GM21381 (cell line): ENCODE data around the gene CACNA2D1.

Source experiments
- ATAC-seq: cut with Tn5 transposase; IDR thresholded peaks from one replicate; pipeline ENCODE4 v1.9.1; 2021; ENCODE audit warnings: mild to moderate bottlenecking, moderate library complexity; ENCODE audit not compliant: unreplicated experiment

Gene CACNA2D1

DNA sequence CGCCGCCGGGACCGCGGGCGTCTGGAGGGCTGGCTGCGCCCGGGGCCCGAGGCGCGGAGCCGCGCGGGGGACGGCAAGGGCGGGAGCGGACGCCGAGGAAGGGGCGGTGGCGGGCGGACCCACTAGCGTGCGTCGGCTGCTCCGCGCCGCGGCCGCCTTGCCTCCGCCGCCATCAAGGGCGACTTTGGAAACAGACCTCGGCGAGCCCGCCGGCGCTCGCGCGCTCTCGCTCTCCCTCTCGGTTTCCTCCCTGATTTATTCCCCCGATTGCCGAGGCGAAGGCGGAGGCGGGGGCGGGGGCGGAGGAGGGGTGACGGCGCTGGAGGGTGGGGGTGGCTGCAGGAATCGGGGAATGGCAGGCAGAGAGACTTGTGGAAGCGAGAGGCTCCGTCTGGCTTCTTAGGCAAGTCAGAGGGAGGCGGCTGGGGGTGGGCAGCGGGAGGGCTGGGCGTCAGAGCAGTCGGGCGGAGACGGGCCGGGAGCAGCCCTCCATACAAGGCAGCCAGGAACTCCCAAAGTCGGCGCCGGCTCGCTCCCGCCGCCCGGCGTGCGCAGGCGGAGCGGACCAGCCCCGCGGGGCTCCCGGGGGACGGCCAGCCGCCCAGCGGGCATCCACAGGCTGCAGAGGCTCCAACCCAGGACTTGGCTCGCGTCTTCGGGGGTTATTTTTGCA is at the start of gene CACNA2D1:
TSS of gene CACNA2D1 (minus strand) at position 231 of the 673 bp plus-strand sequence.
- no peak for ATAC-seq

DNA sequence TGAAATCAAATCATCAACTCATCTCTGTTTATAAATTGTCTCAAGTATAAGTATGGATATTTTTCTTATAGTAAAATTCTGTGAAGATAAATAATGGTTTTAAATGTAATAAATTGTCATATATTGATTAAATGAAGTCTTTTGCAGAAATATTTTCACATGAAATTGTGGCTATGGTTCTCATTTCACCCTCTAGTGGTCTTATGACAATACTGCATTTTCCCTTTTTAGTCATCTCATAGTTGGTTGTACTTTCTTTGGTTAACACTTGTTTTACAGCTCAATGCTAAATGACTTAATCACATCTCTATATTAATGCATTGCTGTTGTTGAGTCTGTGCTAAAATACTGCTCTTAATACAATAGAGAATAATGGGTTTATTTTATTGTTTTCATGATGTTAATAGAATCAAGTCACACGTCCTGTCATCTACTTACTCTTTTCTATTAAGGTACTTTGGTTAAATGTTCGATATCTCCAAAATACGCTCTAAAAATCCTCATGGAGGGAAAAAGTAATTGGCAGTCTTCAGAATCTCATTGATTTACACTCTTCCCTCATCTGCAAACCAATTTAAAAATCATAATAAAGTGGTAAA is 38.0 kb upstream of the CACNA2D1 start:
- no peak for ATAC-seq

DNA sequence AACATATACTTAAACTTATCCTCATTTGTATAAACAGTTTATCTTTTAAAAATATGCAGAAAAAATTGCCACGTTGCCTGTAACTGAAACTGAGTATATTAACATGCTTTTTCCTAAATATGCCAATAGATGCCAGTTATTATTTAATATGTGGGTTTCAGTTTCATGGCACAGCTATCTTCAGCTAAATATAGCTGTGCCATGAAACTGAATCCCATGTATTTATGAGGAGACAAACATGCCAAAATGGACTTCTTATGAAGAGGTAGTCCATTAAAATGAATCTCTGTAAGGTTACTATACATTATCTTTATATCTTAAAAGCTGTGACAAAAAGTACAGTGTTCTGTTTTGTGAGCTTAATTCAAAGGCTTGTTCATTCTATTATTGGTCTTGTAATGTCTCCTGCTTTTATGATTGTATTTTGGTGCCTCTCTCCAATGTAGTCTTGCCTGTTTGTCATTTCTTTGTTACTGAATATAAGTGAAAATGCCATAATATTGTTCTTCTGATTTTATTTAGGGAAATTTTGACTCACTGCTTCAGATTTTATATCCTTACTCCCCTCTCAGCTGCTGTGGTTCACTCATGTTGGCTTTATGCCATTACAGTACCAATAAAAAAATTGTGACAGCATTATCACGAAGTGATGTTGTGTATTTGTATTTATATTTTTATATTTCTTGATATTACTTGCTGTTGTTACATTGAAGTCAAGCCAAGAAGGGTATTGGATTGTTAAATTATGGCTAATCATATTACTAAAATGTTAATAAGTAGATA is 34.3 kb upstream of the CACNA2D1 start:
- ATAC-seq = no peak

DNA sequence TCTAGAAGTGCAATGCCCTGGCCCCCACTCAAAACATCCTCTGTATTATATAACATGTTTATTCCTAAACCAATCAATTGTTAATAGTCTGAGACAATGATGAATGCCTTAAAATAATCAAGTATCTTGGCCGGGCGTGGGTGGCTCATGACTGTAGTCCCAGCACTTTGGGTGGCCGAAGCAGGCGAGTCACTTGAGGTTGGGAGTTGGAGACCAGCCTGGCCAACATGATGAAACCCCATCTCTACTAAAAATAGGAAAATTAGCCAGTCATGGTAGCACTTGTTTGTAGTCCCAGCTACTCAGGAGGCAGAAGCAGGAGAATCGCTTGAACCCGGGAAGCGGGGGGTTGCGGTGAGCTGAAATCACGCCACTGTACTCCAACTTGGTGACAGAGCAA is 29.4 kb upstream of the CACNA2D1 start:
- no peak for ATAC-seq

DNA sequence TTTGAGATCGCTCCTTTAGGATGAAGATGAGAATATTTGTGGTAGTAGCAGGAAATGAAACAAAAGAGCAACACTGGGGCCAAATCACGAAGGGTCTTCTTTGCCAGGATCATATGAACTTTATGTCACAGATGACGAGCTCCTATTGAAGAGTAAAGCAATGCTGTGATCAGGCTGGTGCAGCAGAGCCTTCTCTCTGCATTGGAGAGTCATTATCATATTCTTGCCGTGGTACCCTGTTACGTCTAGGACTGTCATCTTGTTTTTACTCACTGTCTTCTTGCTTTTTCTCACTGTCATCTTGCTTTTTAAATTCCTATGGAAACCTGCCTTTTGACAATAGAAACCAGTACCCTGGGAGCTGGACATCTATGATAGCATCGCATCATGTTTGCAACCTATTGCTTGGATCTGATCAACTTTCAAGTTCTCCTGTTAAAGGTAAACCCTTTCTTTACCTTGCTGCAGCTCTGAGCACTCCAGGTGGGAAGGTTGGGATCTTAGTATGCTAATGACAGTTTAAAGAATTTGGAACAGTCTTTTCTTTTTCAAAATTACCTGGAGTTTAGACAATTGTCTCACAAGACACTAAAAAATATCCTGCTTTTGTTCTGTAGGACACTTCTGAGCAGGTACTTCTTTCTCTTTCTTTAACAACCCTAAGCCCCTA is 27.9 kb upstream of the CACNA2D1 start:
- no peak for ATAC-seq

DNA sequence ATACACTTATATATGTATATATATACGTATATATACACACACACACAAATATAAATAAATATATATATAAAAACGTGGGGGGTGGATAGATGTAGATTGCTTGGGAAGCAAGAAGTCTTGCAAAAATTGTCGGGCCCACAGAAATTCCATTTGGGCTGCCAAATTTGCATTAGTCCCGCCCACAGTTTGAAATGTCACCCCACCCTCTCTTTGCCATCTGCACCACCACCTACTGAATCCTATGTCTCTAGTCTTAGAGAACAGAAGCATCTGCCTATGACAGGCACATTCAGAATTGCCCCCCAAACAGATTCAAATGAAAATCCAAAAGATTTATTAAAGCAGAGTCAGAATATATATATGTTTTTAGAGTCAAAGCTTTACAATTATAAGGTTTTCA is 25.6 kb upstream of the CACNA2D1 start:
- no peak for ATAC-seq

DNA sequence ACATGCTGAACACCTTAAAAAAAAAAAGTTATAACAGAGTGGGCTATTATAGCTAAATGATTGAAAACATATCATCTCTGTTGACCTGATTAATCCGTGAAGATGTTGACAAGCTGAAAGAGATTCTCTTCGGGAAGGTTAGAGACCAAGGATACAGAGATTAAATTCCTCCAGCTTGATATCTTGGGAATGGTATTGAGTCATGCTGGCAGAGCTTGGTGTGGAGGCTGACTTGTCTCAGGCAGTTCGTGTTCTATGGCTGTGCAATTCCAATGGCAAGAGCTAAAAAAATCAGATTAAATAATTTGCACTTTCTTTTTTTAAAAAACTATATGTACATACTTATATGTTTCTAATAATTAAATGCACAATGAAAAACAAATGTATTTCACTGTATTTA is 24.9 kb upstream of the CACNA2D1 start:
- ATAC-seq = no peak

DNA sequence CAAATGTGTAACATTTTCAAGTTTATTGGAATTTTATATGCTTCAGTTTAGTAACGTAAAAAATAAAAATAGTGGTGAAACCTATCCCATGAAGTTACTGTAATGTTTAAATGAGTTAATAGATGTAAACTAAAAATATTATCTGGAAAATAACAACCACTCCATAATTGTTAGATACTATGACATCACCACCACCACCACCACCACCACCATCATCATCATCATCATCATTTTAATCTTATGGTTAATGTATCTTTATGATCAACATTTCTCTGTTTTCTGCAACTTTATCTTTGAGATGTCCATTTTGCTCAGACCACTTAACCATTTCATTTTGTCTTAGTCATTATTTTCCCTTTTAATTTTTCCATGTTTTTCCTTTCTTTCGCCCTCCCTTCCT is 23.4 kb upstream of the CACNA2D1 start:
- no peak for ATAC-seq

DNA sequence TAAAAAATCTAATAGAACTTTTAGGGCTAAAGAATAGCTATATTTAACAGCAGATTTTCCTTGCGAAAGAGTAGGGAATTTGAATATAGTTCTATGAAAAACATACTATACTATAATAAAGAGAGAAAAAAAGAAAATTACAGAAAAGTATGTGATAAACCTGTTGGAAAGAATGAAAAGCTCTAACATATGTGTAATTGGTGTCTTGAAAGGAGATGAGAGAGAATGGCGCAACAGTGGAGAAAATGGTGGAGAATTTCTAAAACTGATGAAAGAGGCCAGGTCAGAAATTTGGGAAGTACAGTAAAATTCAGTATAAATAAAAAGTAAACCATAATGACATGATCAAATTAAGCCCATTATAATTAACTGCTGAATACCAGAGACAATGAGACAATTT is 20.8 kb upstream of the CACNA2D1 start:
- ATAC-seq = no peak

DNA sequence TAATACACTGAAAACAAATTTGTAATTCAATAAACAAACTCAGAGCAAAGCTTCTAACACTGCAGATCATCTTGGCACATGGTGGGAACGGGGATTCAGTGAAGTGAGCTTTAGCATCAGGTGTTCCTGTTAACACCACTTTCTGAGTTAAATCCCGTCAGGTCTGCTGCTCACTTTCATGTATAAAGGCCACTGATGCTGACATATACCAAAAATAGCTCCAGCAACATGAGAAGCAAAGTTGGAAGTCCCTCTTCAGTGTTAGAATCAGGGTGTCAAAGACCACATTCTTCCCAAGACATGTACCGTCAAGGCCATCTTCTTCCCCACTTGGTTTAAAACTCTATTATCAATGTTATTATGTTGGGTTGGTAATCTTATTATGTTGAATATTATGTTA is 11.7 kb upstream of the CACNA2D1 start:
- ATAC-seq = no peak

DNA sequence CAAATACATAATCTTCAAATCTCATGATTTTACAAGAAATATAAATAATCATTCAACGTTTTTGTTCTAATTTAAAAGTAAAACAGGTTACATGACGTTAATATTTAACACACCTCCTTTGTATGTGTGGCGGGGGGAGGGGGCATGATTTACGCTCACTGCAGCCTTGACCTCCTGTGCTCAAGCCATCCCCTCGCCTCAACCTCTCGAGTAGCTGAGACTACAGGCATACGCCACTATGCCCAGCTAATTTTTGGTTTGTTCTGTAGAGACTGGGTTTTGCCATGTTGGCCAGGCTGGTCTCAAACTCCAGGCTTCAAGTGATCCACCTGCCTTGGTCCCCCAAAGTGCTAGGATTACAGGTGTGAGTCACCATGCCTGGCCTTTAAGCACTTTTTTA is 7.2 kb upstream of the CACNA2D1 start:
- no peak for ATAC-seq

DNA sequence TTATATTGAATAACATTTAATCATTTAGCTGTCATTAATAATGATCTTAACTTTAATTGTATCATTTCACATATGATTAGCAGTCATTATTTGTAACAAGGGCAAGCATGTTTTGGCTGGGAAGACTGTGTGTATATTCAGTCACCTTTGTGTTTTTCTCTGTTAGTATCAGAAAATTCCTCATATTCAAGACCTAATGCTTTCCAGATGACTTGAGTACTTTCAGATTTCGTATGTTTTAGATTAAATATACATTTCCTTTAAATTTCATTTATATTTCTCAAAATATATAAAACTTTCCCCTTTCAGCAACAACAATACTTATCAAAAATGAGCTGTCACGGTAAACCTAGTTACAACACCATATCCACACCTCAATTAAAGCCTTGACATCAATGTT is 6.3 kb upstream of the CACNA2D1 start:
- ATAC-seq = no peak

DNA sequence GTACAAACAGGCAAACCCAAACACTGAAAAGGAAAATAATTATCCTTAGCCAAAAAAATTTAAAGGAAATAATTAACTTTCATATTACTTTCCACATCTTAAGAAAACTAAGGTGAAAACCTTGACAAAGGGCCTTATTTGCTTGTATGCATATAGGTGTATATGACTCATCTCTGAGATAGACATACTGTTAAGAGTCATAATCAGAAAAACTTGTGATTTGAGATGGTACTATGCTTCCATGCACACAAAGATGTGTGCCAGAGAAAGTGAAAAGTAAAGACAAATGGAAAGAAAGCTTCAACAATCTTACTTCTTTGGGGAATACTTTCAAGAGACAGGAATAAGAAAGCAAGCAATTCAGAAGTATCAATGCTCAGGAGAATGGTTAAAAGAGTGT is 3.3 kb upstream of the CACNA2D1 start:
- no peak for ATAC-seq

DNA sequence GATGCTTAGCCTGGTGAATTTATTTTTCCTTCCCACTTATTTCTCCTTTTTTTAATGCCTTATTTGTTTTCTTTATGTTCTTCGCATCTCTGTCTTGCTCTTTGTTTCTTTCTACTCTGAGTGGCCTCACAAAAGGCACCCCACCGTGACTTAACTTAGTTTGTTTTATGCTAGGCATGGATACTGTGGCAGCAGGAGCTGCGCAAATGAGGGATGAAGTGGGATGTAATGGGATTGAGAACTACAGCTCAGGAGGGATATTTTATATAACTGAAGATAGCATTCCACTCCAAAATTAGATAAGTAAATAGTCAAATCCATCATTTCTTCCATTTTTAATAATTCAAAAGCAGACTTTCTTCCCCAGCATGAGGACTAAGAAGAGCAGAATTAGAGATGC is 1.7 kb upstream of the CACNA2D1 start:
- ATAC-seq = no peak

DNA sequence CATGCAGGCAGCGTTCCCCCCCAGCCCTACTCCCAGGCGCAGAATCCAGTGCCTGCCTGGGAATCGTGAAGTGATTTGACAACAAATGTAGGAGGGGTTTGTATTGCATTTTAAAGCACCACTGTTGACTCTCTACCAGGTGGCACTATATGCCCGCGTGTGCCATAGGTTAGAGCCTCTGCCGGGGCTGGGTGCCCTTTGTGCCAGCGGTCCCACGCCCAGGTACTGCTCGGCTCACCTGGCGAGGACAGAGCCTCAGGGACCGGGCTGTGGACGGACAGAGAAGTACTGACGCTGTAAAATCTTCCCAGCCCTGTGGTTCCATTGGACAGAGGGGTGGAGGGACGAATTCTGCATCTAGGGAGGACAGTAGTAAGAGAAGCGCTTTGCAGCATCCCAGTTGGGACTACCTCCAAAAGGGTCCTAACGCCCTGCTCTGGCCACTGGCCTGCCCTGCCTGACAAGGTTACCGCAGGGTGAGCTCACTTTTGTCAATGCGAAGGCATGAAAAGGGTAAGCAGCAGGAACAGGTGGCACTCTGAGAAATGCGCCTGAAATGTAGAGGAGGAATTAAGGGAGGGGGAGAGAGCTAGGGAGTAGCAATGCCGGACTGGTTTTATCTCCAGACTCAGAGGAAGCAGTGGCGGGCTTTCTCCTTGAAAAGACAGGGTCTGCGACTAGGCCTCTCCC is 788 bp upstream of the CACNA2D1 start:
- ATAC-seq = no peak

DNA sequence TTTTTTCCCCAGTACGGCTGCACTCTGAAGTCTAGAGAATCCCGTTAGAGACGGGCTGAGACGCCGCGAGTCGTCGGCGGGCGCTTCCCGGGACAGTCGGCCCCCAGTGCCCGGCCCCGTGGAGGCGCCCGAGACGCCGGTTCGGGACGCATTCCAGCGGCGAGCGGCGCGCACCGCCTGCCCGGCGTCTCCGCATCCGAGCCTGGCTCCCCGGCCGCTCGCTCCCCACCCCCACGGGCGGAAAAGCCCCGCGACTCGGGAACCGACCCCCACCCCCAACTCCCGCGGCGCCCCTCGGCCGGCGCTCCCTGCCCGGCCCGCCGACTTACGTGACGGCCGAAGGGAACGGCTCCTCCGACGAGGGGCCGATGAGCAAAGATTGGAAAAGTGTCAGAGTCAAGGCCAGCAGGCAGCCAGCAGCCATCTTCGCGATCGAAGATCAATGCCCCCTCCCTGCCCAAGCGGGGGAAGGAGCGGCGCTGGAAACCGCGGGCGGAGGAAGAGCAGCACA is 486 bp downstream of the CACNA2D1 start:
- no peak for ATAC-seq

DNA sequence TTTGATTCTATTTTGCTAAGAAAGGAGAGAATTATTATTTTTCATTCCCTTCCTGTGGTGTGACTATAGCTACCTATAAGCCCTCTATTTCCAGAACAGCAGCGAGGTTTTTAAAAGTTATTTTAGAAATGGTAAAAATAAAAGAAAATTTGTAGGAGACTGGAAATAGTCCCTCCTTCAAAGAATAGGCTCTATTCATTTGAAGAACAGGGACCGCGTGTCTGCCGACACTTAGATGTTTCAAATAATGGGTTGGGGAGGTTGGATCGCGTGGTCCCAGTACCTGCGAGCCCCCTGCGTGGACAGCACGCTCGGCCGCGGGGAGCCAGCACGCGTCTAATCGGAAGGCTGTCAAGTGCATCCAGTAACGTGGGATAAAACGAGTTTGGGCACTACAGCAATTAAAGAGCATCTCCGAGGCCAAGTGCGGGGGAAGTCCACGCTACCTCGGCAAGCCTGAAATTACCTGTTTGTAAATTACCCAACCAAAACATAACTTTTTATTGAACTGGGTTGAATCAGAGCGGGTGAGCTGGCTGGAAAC is 1.0 kb downstream of the CACNA2D1 start:
- no peak for ATAC-seq

DNA sequence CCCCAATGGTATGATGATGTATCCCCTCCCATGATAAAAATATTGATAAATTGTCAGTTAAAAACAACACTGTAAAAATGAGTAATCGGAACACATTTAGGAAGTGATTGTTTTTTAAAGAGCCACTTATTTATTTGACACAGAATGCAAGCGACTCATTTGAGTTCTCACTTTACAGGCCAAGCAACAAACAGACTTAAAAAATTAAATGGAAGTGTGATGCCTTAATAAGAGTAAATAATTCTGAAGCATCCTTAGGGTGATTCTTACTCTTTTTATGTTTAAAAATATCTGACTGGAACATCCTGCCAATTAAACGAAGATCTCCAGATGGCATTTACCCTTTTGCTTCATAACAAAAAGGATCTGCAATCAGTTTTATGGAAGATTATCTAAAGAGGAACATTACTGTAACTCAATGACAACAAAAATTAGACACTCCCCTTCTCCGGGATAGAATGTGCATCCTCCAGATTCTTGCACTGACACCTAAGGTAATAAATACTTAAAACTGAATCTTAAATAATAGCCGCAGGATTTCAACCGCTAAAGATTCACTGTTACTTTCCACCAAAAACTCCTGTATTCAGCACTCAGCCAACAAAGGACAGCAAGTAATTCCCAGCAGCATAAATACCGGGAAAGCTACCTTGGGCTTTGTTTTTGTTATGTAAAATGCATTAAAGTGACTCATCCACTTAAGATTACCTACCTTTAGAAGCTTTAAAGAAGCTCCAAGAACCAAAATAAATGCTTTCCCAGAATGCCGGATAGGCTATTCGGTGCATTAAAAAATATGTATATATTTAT is 1.7 kb downstream of the CACNA2D1 start:
- no peak for ATAC-seq

DNA sequence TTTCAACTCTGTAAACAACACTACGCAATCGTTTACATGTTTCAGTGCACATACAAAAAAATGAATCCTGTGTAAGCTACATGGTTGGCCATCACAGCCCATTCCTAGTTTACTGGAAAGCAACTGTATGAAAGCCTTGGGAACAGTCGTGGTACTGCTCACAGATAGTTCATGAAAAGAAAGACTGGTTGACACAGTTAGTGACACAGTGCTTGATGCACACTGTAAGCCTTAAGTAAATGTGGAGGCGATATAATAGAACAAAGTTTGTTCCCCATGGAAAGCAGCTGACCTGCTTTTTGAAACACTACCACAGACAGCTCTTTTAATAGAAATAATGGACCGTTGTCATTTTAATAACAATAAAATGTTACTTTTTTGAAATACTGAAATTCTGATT is 5.1 kb downstream of the CACNA2D1 start:
- no peak for ATAC-seq

DNA sequence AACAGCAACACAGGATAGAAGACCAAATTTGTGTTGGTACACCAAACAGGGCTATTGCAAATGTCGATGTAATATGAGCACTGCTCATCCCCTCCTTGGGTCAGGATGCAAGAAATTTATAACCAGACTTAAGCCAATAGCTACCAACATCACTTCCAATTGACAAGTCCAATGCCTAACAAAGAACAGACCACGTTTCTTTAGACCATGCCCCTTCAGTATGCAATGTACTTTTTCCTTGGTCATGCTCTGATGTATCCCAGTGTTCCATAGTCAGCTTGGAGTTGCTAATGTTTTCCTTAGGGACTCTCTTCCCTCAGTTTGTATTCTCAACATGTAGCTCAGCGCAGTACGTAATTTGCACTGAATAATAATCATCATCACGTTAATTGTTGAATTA is 7.8 kb downstream of the CACNA2D1 start:
- ATAC-seq = no peak
